GM12872 (cell line): Measurements from ENCODE around the gene FARS2.

Source experiments
- CTCF ChIP-seq: IDR thresholded peaks from 3 replicates; pipeline ENCODE4 v1.5.1; 2011; ENCODE audit warnings: low read depth, mild to moderate bottlenecking, low read length, moderate library complexity; ENCODE audit not compliant: insufficient read depth

FARS2 gene

GRCh38 chr6:5357486-5357885, 96.2 kb downstream of the FARS2 start:
- TF ChIP-seq CTCF = no peak

GRCh38 chr6:5359417-5359816, 98.1 kb downstream of the FARS2 start:
- no peak for TF ChIP-seq CTCF

GRCh38 chr6:5361396-5361795, 100.1 kb downstream of the FARS2 start:
- no peak for TF ChIP-seq CTCF

GRCh38 chr6:5365436-5366195, 104.3 kb downstream of the FARS2 start:
- no peak for TF ChIP-seq CTCF

- no peak for TF ChIP-seq CTCF
These were observed 105.6 kb downstream of the FARS2 start for GRCh38 chr6:5366941-5367340.

DNA sequence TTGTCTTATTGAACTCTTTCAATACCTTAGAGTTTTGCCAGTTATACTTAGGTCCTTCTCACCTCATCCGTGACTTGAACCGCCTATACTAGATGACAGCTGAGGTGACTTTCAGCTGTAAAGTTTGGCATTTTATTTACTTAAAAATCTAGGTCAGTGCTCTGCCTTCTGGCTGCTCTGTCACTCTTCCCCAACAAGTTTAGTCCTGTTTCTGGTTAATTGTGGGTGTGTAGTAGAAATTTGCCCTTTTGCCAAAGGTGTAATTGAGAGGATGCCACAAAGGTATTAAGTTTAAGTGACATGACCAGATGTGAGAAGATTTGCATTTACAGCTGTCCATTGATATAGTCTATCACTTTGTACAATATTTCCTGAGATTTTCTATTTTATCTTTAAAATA, 106.2 kb downstream of the FARS2 start:
- TF ChIP-seq CTCF = no peak

DNA sequence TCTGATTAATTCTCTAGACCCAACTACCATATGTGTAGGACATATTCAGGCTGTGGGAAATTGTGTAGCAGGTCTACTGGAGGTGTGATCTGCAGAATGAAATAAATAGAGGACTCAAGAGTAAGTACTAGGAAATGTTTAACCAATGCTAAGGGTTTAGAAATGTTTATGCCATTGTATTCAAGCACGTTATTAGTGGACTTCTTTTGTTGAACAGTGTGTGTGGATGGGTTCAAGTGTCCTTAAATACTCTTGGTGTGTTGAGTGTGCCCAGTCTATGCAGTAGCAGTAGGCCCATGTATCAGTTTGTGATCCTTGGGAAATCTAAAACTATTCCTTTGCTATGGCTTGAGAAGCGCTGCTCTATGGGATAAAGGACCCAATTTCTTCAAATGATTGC, 112.1 kb downstream of the FARS2 start:
- TF ChIP-seq CTCF = no peak
